ENCODE data around the gene LCN10. TPM values are rescaled to one million over a fixed set of nuclear protein-coding genes. Genes with fewer than 3 reads are reported as not detected.

LCN10 gene
- total RNA-seq, 1 donor from 2014 or later = 8.3 TPM

DNA sequence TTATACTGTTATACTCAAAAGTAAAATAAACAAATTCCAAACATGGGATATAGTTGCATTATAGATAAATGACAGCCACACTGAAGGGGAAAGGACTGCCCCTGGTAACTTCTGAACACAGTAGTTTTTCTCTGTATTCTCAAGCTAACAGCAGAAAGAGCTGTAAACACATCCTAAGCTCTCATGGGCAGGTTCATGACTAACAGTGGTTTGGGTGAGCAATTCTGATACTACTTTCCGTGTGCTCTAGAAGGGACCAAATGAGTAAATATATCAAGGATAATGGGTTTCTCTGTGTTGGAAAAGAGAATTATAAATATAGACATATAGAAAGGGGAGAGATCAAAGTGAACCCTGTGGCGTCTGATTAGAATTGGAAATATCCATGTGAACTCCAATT lies 7.8 kb upstream of the LCN10 start:
- intact Hi-C loops (cut with DNase I) = no loop called here
- no peaks in the 10 kb centered on the region for H3K4me1 ChIP-seq
- no peaks in the 10 kb centered on the region for H3K27me3 ChIP-seq
- H3K4me3 ChIP-seq = no peak overlapping the region
- peaks cover under 1% of the 10 kb centered on the region for H3K9me3 ChIP-seq
- TF ChIP-seq POLR2A (IDR thresholded peaks at IDR 0.05) (no peak), POLR2AphosphoS5 (IDR thresholded peaks at IDR 0.05; ENCODE audit: insufficient read depth in 1 of 2, low read depth in 1 of 2) (no peak)
- TF ChIP-seq, protein P1, sequence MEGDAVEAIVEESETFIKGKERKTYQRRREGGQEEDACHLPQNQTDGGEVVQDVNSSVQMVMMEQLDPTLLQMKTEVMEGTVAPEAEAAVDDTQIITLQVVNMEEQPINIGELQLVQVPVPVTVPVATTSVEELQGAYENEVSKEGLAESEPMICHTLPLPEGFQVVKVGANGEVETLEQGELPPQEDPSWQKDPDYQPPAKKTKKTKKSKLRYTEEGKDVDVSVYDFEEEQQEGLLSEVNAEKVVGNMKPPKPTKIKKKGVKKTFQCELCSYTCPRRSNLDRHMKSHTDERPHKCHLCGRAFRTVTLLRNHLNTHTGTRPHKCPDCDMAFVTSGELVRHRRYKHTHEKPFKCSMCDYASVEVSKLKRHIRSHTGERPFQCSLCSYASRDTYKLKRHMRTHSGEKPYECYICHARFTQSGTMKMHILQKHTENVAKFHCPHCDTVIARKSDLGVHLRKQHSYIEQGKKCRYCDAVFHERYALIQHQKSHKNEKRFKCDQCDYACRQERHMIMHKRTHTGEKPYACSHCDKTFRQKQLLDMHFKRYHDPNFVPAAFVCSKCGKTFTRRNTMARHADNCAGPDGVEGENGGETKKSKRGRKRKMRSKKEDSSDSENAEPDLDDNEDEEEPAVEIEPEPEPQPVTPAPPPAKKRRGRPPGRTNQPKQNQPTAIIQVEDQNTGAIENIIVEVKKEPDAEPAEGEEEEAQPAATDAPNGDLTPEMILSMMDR (IDR thresholded peaks at IDR 0.05) = no peak
- H3K27ac ChIP-seq = no peak overlapping the region
- DNase-seq (ENCODE audit: extremely low spot score in 2 of 2) = no peak
- H3K36me3 ChIP-seq = no peaks in the 10 kb centered on the region

DNA sequence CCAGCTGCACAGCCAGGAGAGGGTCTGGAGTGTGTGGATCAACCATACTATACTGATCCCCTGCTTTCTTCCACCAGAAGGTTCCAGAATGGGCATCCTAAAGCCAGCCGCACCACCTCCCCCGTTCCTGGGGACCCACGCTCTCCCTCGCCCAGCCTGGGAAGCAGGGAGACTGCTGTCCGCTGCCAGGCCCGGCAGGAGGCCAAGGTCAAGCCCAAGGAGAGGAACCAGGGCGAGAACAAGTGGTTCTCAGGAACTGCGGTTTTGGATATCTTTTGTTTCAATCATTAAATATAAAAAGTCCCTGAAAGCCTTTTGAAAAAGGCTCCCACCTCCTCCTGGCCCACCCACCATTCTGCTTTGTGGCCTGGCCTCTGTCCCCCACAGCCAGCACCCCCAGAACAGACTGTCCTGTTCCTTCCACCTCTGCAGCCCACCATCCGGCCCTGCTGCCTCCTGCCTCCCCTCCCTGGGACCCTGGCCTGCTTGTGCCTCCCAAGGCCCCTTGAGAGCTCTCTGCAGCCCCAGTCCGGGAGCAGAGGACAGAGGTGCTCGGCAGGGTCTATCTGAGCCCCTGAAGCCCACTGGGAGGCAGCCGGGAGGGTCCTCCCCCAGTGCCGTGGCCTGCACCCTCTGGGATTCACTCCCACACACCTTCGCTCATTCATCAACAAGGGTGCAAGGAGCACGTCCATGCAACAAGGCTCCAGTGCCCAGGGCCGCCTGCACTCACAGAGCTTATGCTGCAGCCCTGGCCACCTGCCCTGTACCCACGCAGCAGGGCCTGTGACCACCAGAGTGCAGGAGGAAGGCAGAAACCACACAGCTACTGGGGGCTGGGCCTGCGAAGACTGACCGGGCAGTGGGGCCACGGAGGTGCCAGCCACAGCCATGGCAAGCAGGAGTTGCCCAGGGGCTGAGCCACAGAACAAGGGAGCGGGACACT lies 6.2 kb upstream of the LCN10 start:
- Histone ChIP-seq H3K36me3 (no peaks in the 10 kb centered on the region), H3K4me1 (no peaks in the 10 kb centered on the region), H3K4me3 (no peak overlapping the region), H3K27ac (no peak overlapping the region), H3K27me3 (no peaks in the 10 kb centered on the region), H3K9me3 (no peaks in the 10 kb centered on the region)
- intact Hi-C loops (cut with DNase I) = no loop called here
- DNase-seq (ENCODE audit: extremely low spot score in 2 of 2) = no peak
- no peak for TF ChIP-seq POLR2A (IDR thresholded peaks at IDR 0.05)
- no peak for TF ChIP-seq POLR2AphosphoS5 (IDR thresholded peaks at IDR 0.05; ENCODE audit: insufficient read depth in 1 of 2, low read depth in 1 of 2)
- TF ChIP-seq, protein P1 (IDR thresholded peaks at IDR 0.05) = no peak

DNA sequence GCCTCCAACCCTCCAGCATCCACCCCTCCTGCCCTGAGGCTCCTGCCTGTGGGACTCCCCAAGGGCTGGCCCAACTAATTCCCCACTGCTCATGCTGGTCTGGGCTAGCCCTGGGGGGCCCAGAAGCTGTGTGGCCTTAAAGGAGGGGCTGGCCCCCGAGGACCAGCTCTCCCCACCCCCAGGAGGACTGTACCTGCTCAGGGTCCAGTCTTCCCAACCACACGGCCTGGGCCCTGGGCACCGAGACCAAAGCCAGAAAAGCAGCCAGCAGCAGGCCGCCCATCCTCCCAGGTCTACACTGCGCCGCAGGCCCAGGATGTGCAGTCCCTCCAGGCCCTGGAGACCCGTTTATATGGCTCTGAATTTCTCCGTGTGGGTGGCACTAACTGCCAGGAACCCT lies 5.5 kb upstream of the LCN10 start, which contains the start of gene LCN6:
TSS of gene LCN6 (minus strand) at position 325 of the 400 bp plus-strand sequence. CDS start at position 283, 42 bp downstream.
- Histone ChIP-seq H3K27me3 (no peaks in the 10 kb centered on the region), H3K4me3 (no peak within 1 kb of the TSS), H3K36me3 (no peaks in the 10 kb centered on the region), H3K4me1 (peaks cover 7% of the 10 kb centered on the region), H3K9me3 (no peaks in the 10 kb centered on the region), H3K27ac (no peak within 1 kb of the TSS)
- no peak for DNase-seq (ENCODE audit: extremely low spot score in 2 of 2)
- intact Hi-C loops (cut with DNase I) = no loop called here
- no peak for TF ChIP-seq POLR2AphosphoS5 (IDR thresholded peaks at IDR 0.05; ENCODE audit: insufficient read depth in 1 of 2, low read depth in 1 of 2)
- no peak for TF ChIP-seq POLR2A (IDR thresholded peaks at IDR 0.05)
- TF ChIP-seq, protein P1 (IDR thresholded peaks at IDR 0.05) = no peak

DNA sequence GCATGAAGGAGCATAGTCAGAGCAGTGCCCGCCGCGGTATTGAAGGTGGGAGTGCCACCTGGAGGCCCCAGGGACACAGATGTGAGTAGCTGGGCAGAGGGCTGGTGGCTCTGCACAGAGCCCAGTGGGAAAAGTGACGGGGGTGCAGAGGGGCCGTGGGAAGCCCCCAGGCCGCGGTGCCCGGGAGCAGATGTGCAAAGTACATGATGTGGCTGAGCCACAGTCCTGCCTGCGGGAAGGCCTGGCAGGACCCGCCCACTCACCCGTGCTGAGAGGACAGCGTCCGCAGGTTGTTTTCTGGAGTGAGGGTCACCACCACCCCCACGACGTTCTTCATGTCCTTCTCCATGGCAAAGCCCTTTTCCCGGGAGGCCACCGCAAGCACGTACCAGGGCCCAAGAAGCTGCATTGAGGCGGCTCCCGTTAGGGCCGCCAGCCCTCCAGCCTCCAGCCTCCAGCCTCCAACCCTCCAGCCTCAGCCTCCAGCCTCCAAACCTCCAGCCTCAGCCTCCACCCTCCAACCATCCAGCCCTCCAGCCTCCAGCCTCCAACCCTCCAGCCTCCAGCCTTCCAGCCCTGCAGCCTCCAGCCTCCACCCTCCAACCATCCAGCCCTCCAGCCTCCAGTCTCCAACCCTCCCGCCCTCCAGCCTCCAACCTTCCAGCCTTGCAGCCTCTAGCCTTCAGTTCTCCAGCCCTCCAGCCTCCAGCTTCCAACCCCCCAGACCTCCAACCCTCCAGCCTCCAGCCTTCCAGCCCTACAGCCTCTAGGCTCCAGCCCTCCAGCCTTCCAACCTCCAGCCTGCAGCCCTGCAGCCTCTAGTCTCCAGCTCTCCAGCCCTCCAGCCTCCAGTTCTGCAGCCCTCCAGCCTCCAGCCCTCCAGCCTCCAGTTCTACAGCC lies 4.7 kb upstream of the LCN10 start:
- Histone ChIP-seq H3K4me1 (peaks cover 15% of the 10 kb centered on the region), H3K36me3 (no peaks in the 10 kb centered on the region), H3K4me3 (no peak overlapping the region), H3K27me3 (peaks cover under 1% of the 10 kb centered on the region), H3K9me3 (no peaks in the 10 kb centered on the region), H3K27ac (no peak overlapping the region)
- TF ChIP-seq, protein P1 (IDR thresholded peaks at IDR 0.05) = no peak
- no peak for TF ChIP-seq POLR2AphosphoS5 (IDR thresholded peaks at IDR 0.05; ENCODE audit: insufficient read depth in 1 of 2, low read depth in 1 of 2)
- TF ChIP-seq POLR2A (IDR thresholded peaks at IDR 0.05) = no peak
- intact Hi-C loops (cut with DNase I) = no loop called here
- no peak for DNase-seq (ENCODE audit: extremely low spot score in 2 of 2)

Measured in vagina (tissue), 2 donors.